NOMO-1 treated with dmso at 0.1 percent for 144 hours (cell line): ENCODE measurements around the gene ZNF526.
A peak's percentile ranks its signal among the peaks of the same experiment; 100 is the strongest.

Experiments used
- DNase-seq: peaks from one replicate; lab custom pipeline; 2025; ENCODE audit not compliant: unreplicated experiment; lab: John Stamatoyannopoulos, UW

Gene ZNF526, protein sequence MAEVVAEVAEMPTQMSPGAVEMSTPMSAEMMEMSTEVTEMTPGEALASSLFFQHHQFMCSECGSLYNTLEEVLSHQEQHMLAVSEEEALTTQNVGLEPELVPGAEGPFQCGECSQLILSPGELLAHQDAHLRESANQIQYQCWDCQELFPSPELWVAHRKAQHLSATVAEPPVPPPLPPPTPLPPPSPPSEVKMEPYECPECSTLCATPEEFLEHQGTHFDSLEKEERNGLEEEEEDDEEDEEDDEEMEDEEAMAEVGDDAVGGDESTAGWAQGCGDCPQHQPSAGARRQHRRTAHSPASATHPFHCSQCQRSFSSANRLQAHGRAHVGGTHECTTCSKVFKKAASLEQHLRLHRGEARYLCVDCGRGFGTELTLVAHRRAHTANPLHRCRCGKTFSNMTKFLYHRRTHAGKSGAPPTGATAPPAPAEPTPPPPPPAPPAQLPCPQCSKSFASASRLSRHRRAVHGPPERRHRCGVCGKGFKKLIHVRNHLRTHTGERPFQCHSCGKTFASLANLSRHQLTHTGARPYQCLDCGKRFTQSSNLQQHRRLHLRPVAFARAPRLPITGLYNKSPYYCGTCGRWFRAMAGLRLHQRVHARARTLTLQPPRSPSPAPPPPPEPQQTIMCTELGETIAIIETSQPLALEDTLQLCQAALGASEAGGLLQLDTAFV

GRCh38 chr19:42219812-42220750, at the start of gene ZNF526:
Gene ZNF526, plus strand, starts transcription at chr19:42220312. Its CDS starts 4,092 bp downstream, at chr19:42224404.
- peak; percentile 96 for DNase-seq

DNA sequence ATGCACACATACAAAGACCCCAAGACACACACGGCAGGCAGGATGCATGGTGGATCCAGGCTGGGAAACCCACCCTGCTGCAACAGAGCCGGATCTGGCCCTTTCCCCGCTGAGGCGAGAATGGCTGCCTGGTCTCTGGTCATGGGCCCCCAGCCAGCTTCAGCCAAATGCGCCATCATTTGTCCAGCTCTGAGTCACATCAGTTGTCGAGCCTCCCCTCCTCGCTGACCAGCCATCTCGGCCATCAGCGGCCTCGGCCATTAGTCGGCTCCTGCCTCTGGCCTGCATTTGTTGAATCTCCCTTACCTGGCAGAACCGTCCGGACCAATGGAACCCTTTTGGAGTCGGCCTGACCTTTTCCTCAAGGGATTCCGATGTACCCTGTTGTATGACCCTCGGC, 49.4 kb upstream of the ZNF526 start:
- DNase-seq, result no peak

GRCh38 chr19:42172261-42172660, 47.9 kb upstream of the ZNF526 start:
- DNase-seq, result no peak

- DNase-seq, result no peak
Observed at GRCh38 chr19:42173695-42174094, 46.4 kb upstream of the ZNF526 start.

DNA sequence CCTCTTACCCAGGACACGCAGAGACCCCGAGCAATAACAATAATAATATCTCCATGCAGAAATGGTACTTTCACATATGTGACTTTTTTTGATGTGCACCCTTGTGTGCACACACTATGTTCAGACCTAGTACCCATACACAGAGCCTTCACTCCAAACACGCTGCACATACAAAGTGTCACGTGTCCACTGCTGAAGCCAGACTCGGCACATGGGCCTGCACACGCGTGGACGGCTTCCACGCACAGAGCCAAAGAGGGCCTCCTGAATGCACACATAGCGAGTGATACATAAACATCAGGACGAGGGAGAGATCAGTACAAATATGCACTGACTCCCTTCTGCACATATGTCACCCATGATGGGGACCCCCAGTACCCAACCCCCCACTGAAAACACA, 45.9 kb upstream of the ZNF526 start:
- no peak for DNase-seq

GRCh38 chr19:42174958-42175734, 45.0 kb upstream of the ZNF526 start:
- no peak for DNase-seq

GRCh38 chr19:42175952-42176648, 44.0 kb upstream of the ZNF526 start:
- peak; percentile 6 for DNase-seq

- DNase-seq, result no peak
Observed at GRCh38 chr19:42176649-42176989, 43.5 kb upstream of the ZNF526 start.

DNA sequence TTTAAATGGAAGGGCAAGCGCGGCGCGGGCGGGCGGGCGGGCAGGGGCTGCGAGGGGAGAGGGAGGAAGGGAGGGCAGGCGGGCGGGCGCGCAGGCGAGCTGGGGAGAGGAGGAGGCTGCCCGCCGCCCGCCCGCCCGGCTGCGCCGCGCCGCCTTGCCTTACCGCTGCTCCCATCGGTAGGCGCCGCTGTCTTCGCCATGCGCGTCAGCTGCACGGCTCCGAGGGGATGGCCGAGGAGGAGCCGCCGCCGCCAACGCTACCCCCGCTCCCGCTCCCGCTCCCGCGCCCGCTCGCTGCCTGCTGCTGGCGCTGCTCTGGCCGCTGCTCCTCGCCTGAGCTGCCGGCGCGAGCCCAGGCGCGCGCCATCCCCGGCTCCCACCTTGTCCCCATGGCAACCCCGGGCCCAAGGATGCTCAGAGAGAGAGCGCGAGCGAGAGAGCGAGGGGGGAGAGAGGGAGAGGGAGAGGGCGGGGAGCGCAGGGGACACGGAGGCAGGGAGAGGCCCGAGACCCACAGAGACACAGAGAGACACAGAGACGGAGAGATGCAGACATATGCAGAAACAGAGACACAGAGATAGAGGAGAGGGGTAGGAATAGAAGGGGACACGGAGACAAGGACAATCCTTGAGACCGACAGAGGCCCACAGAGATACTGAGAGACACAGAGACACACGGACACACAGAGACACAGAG, 43.0 kb upstream of the ZNF526 start:
- peak; percentile 35 for DNase-seq

GRCh38 chr19:42177686-42178019, 42.5 kb upstream of the ZNF526 start:
- no peak for DNase-seq

DNA sequence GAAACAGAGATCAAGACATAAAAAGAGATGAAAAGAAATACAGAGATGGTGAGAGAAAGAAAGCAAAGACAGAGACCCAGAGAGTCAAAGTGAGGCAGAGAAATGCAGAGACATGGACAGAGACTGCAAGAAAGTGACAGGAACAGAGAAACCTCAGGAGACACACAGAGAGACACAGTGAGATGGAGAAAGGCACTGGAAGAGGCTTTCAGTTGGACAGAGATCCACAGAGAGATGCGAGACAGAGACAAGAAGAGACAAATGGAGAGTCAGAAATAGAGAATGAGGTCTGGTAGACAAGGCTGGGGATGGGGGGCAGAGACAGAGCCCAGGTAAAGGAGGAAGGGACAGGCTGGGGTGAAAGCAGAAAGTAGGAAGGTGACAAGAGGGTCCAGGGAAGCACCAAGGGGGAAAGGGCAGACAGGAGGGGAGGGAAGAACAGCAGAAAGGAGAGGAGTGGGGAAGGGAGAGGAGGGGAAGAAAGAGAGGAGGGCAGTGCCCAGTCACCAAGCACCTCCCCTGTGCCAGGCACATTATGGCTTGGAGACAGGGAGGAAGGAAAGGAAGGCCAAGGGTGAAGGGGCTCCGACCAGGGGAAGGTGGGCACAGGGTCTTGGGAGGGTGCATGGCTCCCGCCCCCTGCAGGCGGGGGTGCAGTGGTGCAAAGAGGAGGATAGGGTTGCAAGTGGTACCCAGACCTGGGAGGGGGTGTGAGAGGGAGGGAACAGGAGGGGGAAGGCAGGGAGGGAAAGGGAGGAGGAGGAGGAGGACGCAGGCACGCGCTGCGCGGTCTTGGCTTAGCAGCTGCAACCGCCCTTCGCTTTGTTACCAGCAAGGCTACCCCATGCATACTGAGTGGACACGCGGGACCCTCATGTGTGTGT, 41.1 kb upstream of the ZNF526 start:
- no peak for DNase-seq

GRCh38 chr19:42184401-42184861, 35.7 kb upstream of the ZNF526 start:
- peak; percentile 19 for DNase-seq

- peak; percentile 45 for DNase-seq
Observed at GRCh38 chr19:42185277-42185676, 34.8 kb upstream of the ZNF526 start.

- no peak for DNase-seq
Observed at GRCh38 chr19:42188665-42189064, 31.4 kb upstream of the ZNF526 start.

DNA sequence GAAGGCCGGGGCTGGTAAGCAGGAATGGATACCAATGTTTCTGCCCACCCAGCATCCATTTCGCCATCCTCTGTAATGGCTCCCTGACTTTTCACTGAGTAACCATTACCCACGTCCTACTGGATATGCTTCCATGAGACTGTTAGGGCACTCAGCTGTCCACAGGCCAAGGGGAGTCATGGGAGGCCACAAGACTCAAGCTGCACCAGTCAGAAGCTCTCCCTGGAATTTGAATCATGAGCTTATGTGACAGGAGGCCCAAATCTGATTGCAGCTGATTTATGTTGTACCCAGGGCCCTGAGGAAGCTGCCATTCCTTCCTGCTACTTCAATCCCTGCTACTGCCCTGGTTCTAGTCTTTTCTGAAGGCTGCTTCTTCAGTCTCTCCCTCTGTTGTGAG, 31.0 kb upstream of the ZNF526 start:
- no peak for DNase-seq

- no peak for DNase-seq
Observed at GRCh38 chr19:42191330-42191729, 28.8 kb upstream of the ZNF526 start.

GRCh38 chr19:42191855-42192254, 28.3 kb upstream of the ZNF526 start:
- no peak for DNase-seq

DNA sequence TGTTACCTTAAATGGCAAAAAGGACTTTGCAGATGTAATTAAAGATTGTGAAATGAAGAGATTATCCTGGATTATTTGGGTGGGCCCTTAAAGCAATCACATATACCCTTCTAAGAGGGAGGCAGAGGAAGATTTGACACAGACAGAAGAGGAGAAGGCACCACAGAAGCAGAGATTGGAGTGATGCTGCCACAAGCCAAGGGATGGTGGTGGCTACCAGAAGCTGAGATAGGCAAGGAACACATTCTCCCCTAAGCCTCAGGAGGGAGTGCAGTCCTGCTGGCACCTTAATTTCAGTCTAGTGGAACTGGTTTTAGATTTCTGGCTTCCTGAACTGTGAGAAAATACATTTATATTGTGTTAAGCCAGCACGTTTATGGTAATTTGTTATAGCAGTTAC, 26.8 kb upstream of the ZNF526 start:
- DNase-seq, result no peak

- no peak for DNase-seq
Observed at GRCh38 chr19:42193706-42194105, 26.4 kb upstream of the ZNF526 start.
